ENCODE results near the gene RHAG.

DNA sequence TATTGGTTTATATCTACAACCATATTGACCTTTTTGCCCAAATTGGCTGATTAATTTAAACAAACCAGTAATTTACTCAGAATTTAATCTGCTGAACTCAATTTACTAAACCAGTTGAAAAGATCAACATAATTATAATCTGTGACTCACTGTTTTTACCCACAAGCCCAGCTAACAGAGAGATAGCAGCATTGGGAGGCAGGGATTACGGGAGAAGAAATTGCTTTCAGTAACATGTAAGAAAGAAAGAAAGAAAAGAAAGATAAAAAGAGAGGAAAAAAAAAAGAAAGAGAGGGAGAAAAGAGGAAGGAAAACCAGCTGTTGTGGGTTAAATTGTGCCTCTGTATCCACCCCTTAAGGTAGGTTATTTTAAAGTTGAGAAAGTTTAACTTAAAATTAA, 13.3 kb upstream of the RHAG start:
- TF ChIP-seq, protein P1, sequence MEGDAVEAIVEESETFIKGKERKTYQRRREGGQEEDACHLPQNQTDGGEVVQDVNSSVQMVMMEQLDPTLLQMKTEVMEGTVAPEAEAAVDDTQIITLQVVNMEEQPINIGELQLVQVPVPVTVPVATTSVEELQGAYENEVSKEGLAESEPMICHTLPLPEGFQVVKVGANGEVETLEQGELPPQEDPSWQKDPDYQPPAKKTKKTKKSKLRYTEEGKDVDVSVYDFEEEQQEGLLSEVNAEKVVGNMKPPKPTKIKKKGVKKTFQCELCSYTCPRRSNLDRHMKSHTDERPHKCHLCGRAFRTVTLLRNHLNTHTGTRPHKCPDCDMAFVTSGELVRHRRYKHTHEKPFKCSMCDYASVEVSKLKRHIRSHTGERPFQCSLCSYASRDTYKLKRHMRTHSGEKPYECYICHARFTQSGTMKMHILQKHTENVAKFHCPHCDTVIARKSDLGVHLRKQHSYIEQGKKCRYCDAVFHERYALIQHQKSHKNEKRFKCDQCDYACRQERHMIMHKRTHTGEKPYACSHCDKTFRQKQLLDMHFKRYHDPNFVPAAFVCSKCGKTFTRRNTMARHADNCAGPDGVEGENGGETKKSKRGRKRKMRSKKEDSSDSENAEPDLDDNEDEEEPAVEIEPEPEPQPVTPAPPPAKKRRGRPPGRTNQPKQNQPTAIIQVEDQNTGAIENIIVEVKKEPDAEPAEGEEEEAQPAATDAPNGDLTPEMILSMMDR (IDR thresholded peaks at IDR 0.05; ENCODE audit: low read length): no peak
- no peak for TF ChIP-seq EZH2phosphoT487 (IDR thresholded peaks at IDR 0.05; ENCODE audit: low read length)
